Suprapubic skin (tissue), 4 donors: Measurements from ENCODE around the gene NEMF. TPM values are rescaled to one million over a fixed set of nuclear protein-coding genes. Genes with fewer than 3 reads are reported as not detected.
"Not testable (repeated sequence)": the region's sequence is repeated elsewhere in the genome, so short reads cannot be mapped to it uniquely, and the experiment has no call there.

Experiments
- DNase-seq, 2 donors: peaks; one replicate each; pipeline ENCODE4 v3.0.0-alpha.2; 2019; ENCODE audit warnings: low spot score in 2 of 2
- H3K27ac ChIP-seq: fragments of 200-600 bp; sonication (generic); one replicate; pipeline ENCODE4 v1.5.1; 2019
- H3K27me3 ChIP-seq: fragments of 200-600 bp; sonication (generic); one replicate; pipeline ENCODE4 v1.5.1; 2019
- H3K36me3 ChIP-seq: fragments of 200-600 bp; sonication (generic); one replicate; pipeline ENCODE4 v1.5.1; 2019
- H3K4me1 ChIP-seq: fragments of 200-600 bp; sonication (generic); one replicate; pipeline ENCODE4 v1.5.1; 2019
- H3K4me3 ChIP-seq: fragments of 200-600 bp; sonication (generic); one replicate; pipeline ENCODE4 v1.5.1; 2019; ENCODE audit warnings: mild to moderate bottlenecking
- H3K9me3 ChIP-seq: fragments of 200-600 bp; sonication (generic); one replicate; pipeline ENCODE4 v1.5.1; 2019
- CTCF ChIP-seq, 2 donors: fragments of 200-600 bp in 1 of 2; fragments of 450-650 bp in 1 of 2; sonication (generic) in 1 of 2; IDR thresholded peaks; one replicate each; pipeline ENCODE4 v1.5.1; 2016 to 2019; ENCODE audit warnings: antibody characterized with exemption in 2 of 2, mild to moderate bottlenecking in 1 of 2, moderate library complexity in 1 of 2
- EP300 ChIP-seq: sonication (generic); formaldehyde crosslinking; IDR thresholded peaks from one replicate; pipeline ENCODE4 v1.6.1; 2017; ENCODE audit warnings: antibody characterized with exemption
- POLR2A ChIP-seq, 2 donors: fragments of 450-650 bp; IDR thresholded peaks; one replicate each; pipeline ENCODE4 v1.6.1; 2017; ENCODE audit warnings: antibody characterized with exemption in 2 of 2, mild to moderate bottlenecking in 2 of 2, moderate library complexity in 2 of 2
- POLR2AphosphoS5 ChIP-seq, 3 donors: sonication (generic); formaldehyde crosslinking; IDR thresholded peaks; one replicate each; pipeline ENCODE4 v1.6.1; 2017; ENCODE audit warnings: antibody characterized with exemption in 3 of 3
- WGBS: methylation state at CpG from one replicate; pipeline ENCODE4 v1.1.5; 2018; 5-methylcytosine and 5-hydroxymethylcytosine counted together
- total RNA-seq, 4 donors: library from RNA; depleted of rRNA; stranded (reverse); fragments of >200 nt; gene quantifications; one replicate each; pipeline ENCODE4 v1.1.0, GENCODE V29; 2016

Gene NEMF
- total RNA-seq, 4 donors from 2014 or later = 70.6 to 181 (median 81.5) TPM

- Histone ChIP-seq H3K4me3 (no peak overlapping the region), H3K27me3 (no peaks in the 10 kb centered on the region), H3K4me1 (peaks cover 11% of the 10 kb centered on the region), H3K27ac (no peak overlapping the region), H3K36me3 (no peaks in the 10 kb centered on the region), H3K9me3 (no peaks in the 10 kb centered on the region)
- WGBS = 75% methylated on average over 12 of the region's 12 CpGs
- no peak for DNase-seq
- TF ChIP-seq POLR2A (IDR thresholded peaks at IDR 0.05) = no peak
- no peak for TF ChIP-seq CTCF (IDR thresholded peaks at IDR 0.05)
- no peak for TF ChIP-seq POLR2AphosphoS5 (IDR thresholded peaks at IDR 0.05)
- no peak for TF ChIP-seq EP300
Observed at GRCh38 chr14:49875640-49876198, 23.1 kb upstream of the NEMF start.

GRCh38 chr14:49873548-49873947 is 21.0 kb upstream of the NEMF start:
- not testable (repeated sequence) for H3K9me3 ChIP-seq, H3K4me3 ChIP-seq, DNase-seq, H3K27me3 ChIP-seq, H3K4me1 ChIP-seq, H3K36me3 ChIP-seq, H3K27ac ChIP-seq
- 80% methylated on average over 6 of the region's 6 CpGs for WGBS

GRCh38 chr14:49870908-49871307 is 18.3 kb upstream of the NEMF start:
- Histone ChIP-seq H3K27ac (no peak overlapping the region), H3K4me3 (no peak overlapping the region), H3K4me1 (peaks cover 15% of the 10 kb centered on the region), H3K9me3 (no peaks in the 10 kb centered on the region), H3K36me3 (no peaks in the 10 kb centered on the region), H3K27me3 (no peaks in the 10 kb centered on the region)
- TF ChIP-seq POLR2AphosphoS5 (IDR thresholded peaks at IDR 0.05) (no peak), CTCF (IDR thresholded peaks at IDR 0.05) (no peak), POLR2A (IDR thresholded peaks at IDR 0.05) (no peak), EP300 (no peak)
- DNase-seq = no peak
- 93% methylated on average over 6 of the region's 6 CpGs for WGBS

- peaks cover 34% of the 10 kb centered on the region for H3K4me1 ChIP-seq
- no peak for DNase-seq
- H3K4me3 ChIP-seq = peak overlapping the region; percentile 64
- H3K27me3 ChIP-seq = no peaks in the 10 kb centered on the region
- H3K9me3 ChIP-seq = no peaks in the 10 kb centered on the region
- 28% methylated on average over 5 of the region's 5 CpGs for WGBS
- H3K36me3 ChIP-seq = no peaks in the 10 kb centered on the region
- H3K27ac ChIP-seq = peak overlapping the region; percentile 96
- TF ChIP-seq EP300 (no peak), CTCF (IDR thresholded peaks at IDR 0.05) (no peak), POLR2A (IDR thresholded peaks at IDR 0.05) (no peak), POLR2AphosphoS5 (IDR thresholded peaks at IDR 0.05) (no peak)
Observed at GRCh38 chr14:49868720-49869114, 16.1 kb upstream of the NEMF start.

- peak; percentile 56 to 95 (median 72) for TF ChIP-seq POLR2AphosphoS5 (IDR thresholded peaks at IDR 0.05)
- no peak for TF ChIP-seq CTCF (IDR thresholded peaks at IDR 0.05)
- TF ChIP-seq POLR2A (IDR thresholded peaks at IDR 0.05) = peak; percentile 59 to 73
- TF ChIP-seq EP300 = no peak
- Histone ChIP-seq H3K27ac (peak overlapping the region; percentile 96), H3K36me3 (no peaks in the 10 kb centered on the region), H3K27me3 (no peaks in the 10 kb centered on the region), H3K9me3 (no peaks in the 10 kb centered on the region), H3K4me1 (peaks cover 40% of the 10 kb centered on the region), H3K4me3 (peak overlapping the region; percentile 64)
- 1% methylated on average over 45 of the region's 57 CpGs for WGBS
- peak; percentile 99 for DNase-seq
Observed at GRCh38 chr14:49867831-49868719, 15.5 kb upstream of the NEMF start.
